ENCODE data around the gene ITPR3. TPM values are rescaled to one million over a fixed set of nuclear protein-coding genes. Genes with fewer than 3 reads are reported as not detected.
A peak's percentile ranks its signal among the peaks of the same experiment; 100 is the strongest.

The ITPR3 gene
- polyA plus RNA-seq, 1 of the 3 experiments (the other 2 are of a cell fraction): 8.1 TPM

- TF ChIP-seq IRF3 (IDR thresholded peaks at IDR 0.05; ENCODE audit: low read depth, low read length) (no peak), TEAD4 (IDR thresholded peaks at IDR 0.05; ENCODE audit: borderline replicate concordance, insufficient read depth) (no peak), MXI1 (IDR thresholded peaks at IDR 0.05; ENCODE audit: low read depth, low read length) (peak; percentile 62; the same call in 1 of the 2 replicates), TCF12 (IDR thresholded peaks at IDR 0.05) (no peak), FOXM1 (IDR thresholded peaks at IDR 0.05; ENCODE audit: low read depth) (no peak), USF2 (IDR thresholded peaks at IDR 0.05; ENCODE audit: borderline replicate concordance, low read depth, low read length) (peak; percentile 33; the same call in 1 of the 2 replicates), GABPA (IDR thresholded peaks at IDR 0.05; ENCODE audit: low read depth) (no peak), RCOR1 (IDR thresholded peaks at IDR 0.05; ENCODE audit: low read length) (no peak), MAX (IDR thresholded peaks at IDR 0.05; ENCODE audit: low read depth) (peak; percentile 95), SMC3 (IDR thresholded peaks at IDR 0.05; ENCODE audit: low read depth, low read length) (peak; percentile 55), POLR2AphosphoS5 (IDR thresholded peaks at IDR 0.05; ENCODE audit: low read depth, low read length) (peak; percentile 98)
Observed at GRCh38 chr6:33711140-33712129, 90.3 kb downstream of the ITPR3 start, which contains the start of gene UQCC2 (continued).

GRCh38 chr6:33712914-33713313 is 91.8 kb downstream of the ITPR3 start:
- WGBS (ENCODE audit: low lambda C conversion rate): 92% methylated on average over 3 of the region's 3 CpGs

More at GRCh38 chr6:33712914-33713313, 91.8 kb downstream of the ITPR3 start:
- H2AFZ ChIP-seq (ENCODE audit: low read depth): no peak overlapping the region
- no peak overlapping the region for H3K4me2 ChIP-seq
- TF ChIP-seq PBX3 (IDR thresholded peaks at IDR 0.05): no peak
- no peak for TF ChIP-seq JUND (IDR thresholded peaks at IDR 0.05)
- TF ChIP-seq POLR2AphosphoS5 (IDR thresholded peaks at IDR 0.05; ENCODE audit: low read depth, low read length): no peak
- TF ChIP-seq IRF3 (IDR thresholded peaks at IDR 0.05; ENCODE audit: low read depth, low read length): no peak
- TF ChIP-seq USF2 (IDR thresholded peaks at IDR 0.05; ENCODE audit: borderline replicate concordance, low read depth, low read length): no peak
- TF ChIP-seq SMC3 (IDR thresholded peaks at IDR 0.05; ENCODE audit: low read depth, low read length): no peak
- TF ChIP-seq TCF12 (IDR thresholded peaks at IDR 0.05): no peak
- TF ChIP-seq RXRA (IDR thresholded peaks at IDR 0.05; ENCODE audit: borderline replicate concordance, low read depth): no peak
- TF ChIP-seq ZBTB33 (IDR thresholded peaks at IDR 0.05; ENCODE audit: borderline replicate concordance, low read depth): no peak
- TF ChIP-seq GABPA (IDR thresholded peaks at IDR 0.05; ENCODE audit: low read depth): no peak
- no peak for TF ChIP-seq MAX (IDR thresholded peaks at IDR 0.05; ENCODE audit: low read depth)
- no peak for TF ChIP-seq NRF1 (IDR thresholded peaks at IDR 0.05; ENCODE audit: low read depth, low read length)
- TF ChIP-seq EP300 (IDR thresholded peaks at IDR 0.05; ENCODE audit: borderline replicate concordance in 1 of 2, low read depth in 1 of 2, low read length in 1 of 2): no peak
- TF ChIP-seq RCOR1 (IDR thresholded peaks at IDR 0.05; ENCODE audit: low read length): no peak
- H3K9me3 ChIP-seq: no peaks in the 10 kb centered on the region
- H3K4me1 ChIP-seq (ENCODE audit: control insufficient read depth in 1 of 2, insufficient read depth in 2 of 2, low read depth in 1 of 2, low read length in 1 of 2): peaks cover 8 to 13% of the 10 kb centered on the region in 2 experiments; a peak in 3 of 4 replicates
- peaks cover 7 to 19% of the 10 kb centered on the region in 2 experiments for H3K36me3 ChIP-seq (replicated peaks in 1 of 2; ENCODE audit: control insufficient read depth in 1 of 2, insufficient read depth in 2 of 2, low read length in 1 of 2)
- H3K79me2 ChIP-seq (ENCODE audit: insufficient read depth): peaks cover 27% of the 10 kb centered on the region; the same call in 1 of the 2 replicates
- POLR2A ChIA-PET: no interaction called here
- CTCF ChIA-PET: interaction anchor here (0.7 to 5.1 kb wide), 6 partner anchors 13 to 315 kb away, joined by 3 to 17 read pairs (median 4); no protein-coding TSS in a partner anchor
- H3K9ac ChIP-seq: no peak overlapping the region
- no peak for DNase-seq
- H3F3A ChIP-seq (replicated peaks; ENCODE audit: insufficient read depth): no peaks in the 10 kb centered on the region
- no peak overlapping the region for H3K27ac ChIP-seq (ENCODE audit: low read depth in 2 of 2, low read length in 1 of 2)
- H3K27me3 ChIP-seq (ENCODE audit: insufficient read depth): no peaks in the 10 kb centered on the region
- no peaks in the 10 kb centered on the region for H3K9me2 ChIP-seq
- no peak overlapping the region for H3K4me3 ChIP-seq (ENCODE audit: low read depth in 2 of 2, low read length in 1 of 2)
- H4K20me1 ChIP-seq (ENCODE audit: insufficient read depth): no peaks in the 10 kb centered on the region
